HepG2 (cell line): ENCODE measurements around the gene HOPX. TPM values are rescaled to one million over a fixed set of nuclear protein-coding genes. Genes with fewer than 3 reads are reported as not detected.

Experiments used
- ATAC-seq: fragments of 200-7000 bp; cut with Tn5 transposase; 3 replicates; pipeline ENCODE4 v1.9.1; 2020; ENCODE audit warnings: mild to moderate bottlenecking, moderate library complexity
- BruUV-seq: library from RNA; stranded (reverse); fragments of 400-500 nt; replicated peaks from 2 replicates; lab custom pipeline; 2021; lab: Mats Ljungman, UMichigan
- CTCF ChIA-PET: fragments of 300-600 bp; formaldehyde crosslinking; extraction: SDS; loops from one replicate; lab custom pipeline; 2021; ENCODE audit warnings: low total read pairs, inconsistent platforms, low intra/inter-chr PET ratio; lab: Yijun Ruan, JAX
- POLR2A ChIA-PET: fragments of 350-600 bp; sonication (Branson Sonifier 250); formaldehyde crosslinking; loops from one replicate; lab custom pipeline; 2020; ENCODE audit warnings: antibody characterized with exemption, inconsistent platforms; lab: Yijun Ruan, JAX
- DNase-seq: peaks from one replicate; pipeline ENCODE4 v3.0.0-alpha.2; 2015; ENCODE audit warnings: low spot score
- FAIRE-seq: peaks from 3 replicates; lab custom pipeline; 2011; peaks lifted over from hg19 to GRCh38; lab: Jason Lieb, UNC
- H2AFZ ChIP-seq: one replicate; pipeline ENCODE4 v1.6.1; 2011; ENCODE audit warnings: low read length, inconsistent platforms
- H3K27ac ChIP-seq: fragments of 300-600 bp; 3 replicates; pipeline ENCODE4 v1.8.0; 2011; ENCODE audit warnings: mixed run types, mild to moderate bottlenecking, mixed read lengths, low read length, inconsistent platforms; ENCODE audit not compliant: insufficient read depth; ENCODE audit errors: extremely low read length
- H3K27me3 ChIP-seq, 2 experiments: fragments of 200-600 bp in 1 of 2; 2 replicates in 1 of 2; 3 replicates in 1 of 2; pipeline versions ENCODE4 v1.6.0 to v1.8.0; 2011; ENCODE audit warnings: low read length in 2 of 2, mild to moderate bottlenecking in 2 of 2, moderate library complexity in 2 of 2, inconsistent platforms in 1 of 2; ENCODE audit not compliant: insufficient read depth in 2 of 2, control insufficient read depth in 1 of 2
- H3K36me3 ChIP-seq, 2 experiments: fragments of 200-600 bp in 1 of 2; replicated peaks in 1 of 2; 2 replicates in 1 of 2; 3 replicates in 1 of 2; pipeline versions ENCODE4 v1.5.1 to v1.8.0; 2011; ENCODE audit warnings: low read length in 2 of 2, inconsistent platforms in 1 of 2; ENCODE audit not compliant: insufficient read depth in 2 of 2, control insufficient read depth in 1 of 2
- H3K4me1 ChIP-seq: 2 replicates; pipeline ENCODE4 v1.5.1; 2012; ENCODE audit warnings: low read length, inconsistent platforms; ENCODE audit not compliant: insufficient read depth
- H3K4me2 ChIP-seq: 2 replicates; pipeline ENCODE4 v1.6.0; 2011; ENCODE audit warnings: low read depth, low read length, inconsistent platforms
- H3K4me3 ChIP-seq, 3 experiments: fragments of 200-600 bp in 1 of 3; sonication (generic), shearing (Covaris generic) in 1 of 3; replicated peaks in 1 of 3; 2 replicates each; pipeline ENCODE4 v1.5.1; 2011 to 2016; ENCODE audit warnings: low read length in 3 of 3, inconsistent platforms in 2 of 3, low read depth in 2 of 3, mild to moderate bottlenecking in 2 of 3, control low read depth in 1 of 3, mixed read lengths in 1 of 3; ENCODE audit not compliant: insufficient read depth in 1 of 3
- H3K79me2 ChIP-seq: one replicate; pipeline ENCODE4 v1.6.1; 2011; ENCODE audit warnings: low read length, inconsistent platforms; ENCODE audit not compliant: insufficient read depth
- H3K9ac ChIP-seq: 2 replicates; pipeline ENCODE4 v1.6.0; 2011; ENCODE audit warnings: mild to moderate bottlenecking, low read depth, low read length, inconsistent platforms; ENCODE audit not compliant: insufficient read depth
- H3K9me3 ChIP-seq: 2 replicates; pipeline ENCODE4 v1.5.1; 2012; ENCODE audit warnings: mild to moderate bottlenecking, low read length
- H4K20me1 ChIP-seq: 2 replicates; pipeline ENCODE4 v1.6.0; 2011; ENCODE audit warnings: inconsistent platforms, mild to moderate bottlenecking, low read length, moderate library complexity; ENCODE audit not compliant: insufficient read depth
- CHD4 ChIP-seq: fragments of 200-600 bp; sonication (generic); IDR thresholded peaks from 2 replicates; pipeline ENCODE4 v1.7.0; 2017; ENCODE audit warnings: mild to moderate bottlenecking, low read length, borderline replicate concordance
- FOXM1 ChIP-seq: sonication (generic); formaldehyde crosslinking; IDR thresholded peaks from 2 replicates; pipeline ENCODE4 v1.5.0; 2020; ENCODE audit warnings: missing genetic modification reagents
- NPAS2 ChIP-seq: sonication (generic); formaldehyde crosslinking; IDR thresholded peaks from 2 replicates; pipeline ENCODE4 v1.8.0; 2022; ENCODE audit warnings: mild to moderate bottlenecking, missing genetic modification reagents, borderline replicate concordance
- RFX5 ChIP-seq: IDR thresholded peaks from 2 replicates; pipeline ENCODE4 v1.6.1; 2011; ENCODE audit warnings: low read depth, low read length, improper control_type of control experiment
- STAT6 ChIP-seq: sonication (generic); formaldehyde crosslinking; IDR thresholded peaks from 2 replicates; pipeline ENCODE4 v1.4.0; 2020; ENCODE audit warnings: missing genetic modification reagents, mild to moderate bottlenecking, borderline replicate concordance
- WGBS: methylation state at CpG from one replicate; pipeline ENCODE4 v1.1.6; 2017; ENCODE audit warnings: low lambda C conversion rate; 5-methylcytosine and 5-hydroxymethylcytosine counted together
- in situ Hi-C: cut with HindIII; loops from 2 replicates; pipeline ENCODE4 v1.10.0; 2017; ENCODE audit warnings: low pct_unique_long_range_greater_than_20kb; ENCODE audit not compliant: extremely low pct_ligation_motif_present
- intact Hi-C: fragments of 100-400 bp; cut with micrococcal nuclease; formaldehyde crosslinking; loops from one replicate; pipeline ENCODE4 v1.10.0; 2022; ENCODE audit not compliant: unreplicated experiment
- polyA plus RNA-seq, 8 experiments: library from polyadenylated mRNA; depleted of rRNA in 3 of 8; stranded (reverse) in 7 of 8; unstranded in 1 of 8; fragments of >200 nt; fragmentation: Illumina TruSeq in 4 of 8; extraction: Trizol in 4 of 8; gene quantifications; 2 replicates each; pipeline versions ENCODE4 v1.2.1 to v1.2.3, GENCODE V29; 2011 to 2016; ENCODE audit warnings: low read depth in 4 of 8, missing spikeins in 1 of 8, mixed read lengths in 1 of 8; ENCODE audit not compliant: insufficient read depth in 1 of 8
- total RNA-seq, 5 experiments: library from RNA; depleted of rRNA; stranded (reverse); fragments of >200 nt; fragmentation: Illumina TruSeq; extraction: Trizol; gene quantifications; 2 replicates each; pipeline ENCODE4 v1.2.3, GENCODE V29; 2016; ENCODE audit warnings: low read depth in 1 of 5

HOPX gene
- total and polyA plus RNA-seq, 2 of the 13 experiments (the other 11 are each of a cell fraction or from before 2014, with no cell fraction given), result not detected

- TF ChIP-seq FOXM1 (CRISPR knock-in tag), result no peak
- TF ChIP-seq, all 625 proteins: peak for 0
Observed at GRCh38 chr4:56622176-56622575, 58.9 kb downstream of the HOPX start (continued).

GRCh38 chr4:56619816-56620215 is 61.3 kb downstream of the HOPX start:
- Histone ChIP-seq H3K36me3 (no peaks in the 10 kb centered on the region), H3K4me1 (no peaks in the 10 kb centered on the region), H2AFZ (no peak overlapping the region), H3K27ac (no peak overlapping the region), H4K20me1 (no peaks in the 10 kb centered on the region), H3K9me3 (0 out of 2 replicates have a peak, but pooled peaks cover 5% of the 10 kb centered on the region), H3K27me3 (peaks cover 0 to 5% of the 10 kb centered on the region in 2 experiments; a peak in 2 of 5 replicates), H3K4me2 (no peak overlapping the region), H3K79me2 (no peaks in the 10 kb centered on the region), H3K4me3 (no peak overlapping the region), H3K9ac (no peak overlapping the region)
- in situ Hi-C loops (no loop called here), intact Hi-C loops (no loop called here)
- CTCF ChIA-PET, result no interaction called here
- POLR2A ChIA-PET, result no interaction called here
- no TSS peak for BruUV-seq
- no peak for TF ChIP-seq NPAS2 (CRISPR knock-in tag)
- TF ChIP-seq CHD4, result no peak
- TF ChIP-seq RFX5, result no peak
- TF ChIP-seq STAT6, result no peak
- no peak for FAIRE-seq
- WGBS, result 20% methylated on average over 1 of the region's 1 CpG
- ATAC-seq, result no peak
- DNase-seq, result no peak
